GM18519 (cell line): ENCODE results near the gene CRLF2.
"Not testable (repeated sequence)": the region's sequence is repeated elsewhere in the genome, so short reads cannot be mapped to it uniquely, and the experiment has no call there.

Experiments
- ATAC-seq: cut with Tn5 transposase; IDR thresholded peaks from one replicate; pipeline ENCODE4 v1.9.1; 2021; ENCODE audit warnings: mild to moderate bottlenecking, moderate library complexity; ENCODE audit not compliant: unreplicated experiment, low FRiP score

Gene CRLF2

DNA sequence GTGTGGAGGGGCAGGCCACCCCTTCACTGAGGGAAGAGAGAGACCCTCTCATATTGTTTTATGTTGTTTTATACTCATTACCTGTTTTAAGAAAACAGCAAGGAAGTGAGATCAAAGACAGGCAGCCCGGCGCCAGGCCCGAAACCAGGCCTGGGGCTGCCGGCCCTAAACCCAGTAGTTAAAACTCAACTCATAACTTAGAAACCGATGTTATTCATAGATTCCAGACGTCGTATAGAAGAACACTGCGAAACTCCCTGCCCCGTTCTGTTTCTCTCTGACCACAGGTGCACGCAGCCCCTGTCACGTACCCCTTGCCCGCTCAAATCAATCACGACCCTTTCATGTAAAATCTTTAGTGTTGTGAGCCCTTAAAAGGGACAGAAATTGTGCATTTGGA is 40.5 kb downstream of the CRLF2 start:
- not testable (repeated sequence) for ATAC-seq

- no peak for ATAC-seq
Measured at GRCh38 chrX:1170243-1170642, 42.2 kb downstream of the CRLF2 start.

DNA sequence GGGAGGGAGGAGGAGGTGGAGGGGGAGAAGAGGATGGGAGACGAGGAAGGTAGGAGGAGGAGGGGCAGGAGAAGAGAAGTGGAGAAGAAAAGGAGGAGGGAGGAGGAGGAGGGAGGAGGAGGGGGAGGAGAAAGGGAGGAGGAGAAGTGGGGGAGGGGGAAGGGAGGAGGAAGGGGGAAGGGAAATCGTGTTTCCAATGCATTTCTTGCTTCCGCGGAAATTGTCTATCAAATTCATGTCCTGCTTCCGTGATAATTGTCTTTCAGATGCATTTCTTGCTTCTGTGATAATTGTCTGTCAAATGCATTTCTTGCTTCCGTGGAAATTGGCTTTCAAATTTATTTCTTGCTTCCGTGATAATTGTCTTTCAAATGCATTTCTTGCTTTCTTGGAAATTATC is 43.3 kb downstream of the CRLF2 start:
- no peak for ATAC-seq

DNA sequence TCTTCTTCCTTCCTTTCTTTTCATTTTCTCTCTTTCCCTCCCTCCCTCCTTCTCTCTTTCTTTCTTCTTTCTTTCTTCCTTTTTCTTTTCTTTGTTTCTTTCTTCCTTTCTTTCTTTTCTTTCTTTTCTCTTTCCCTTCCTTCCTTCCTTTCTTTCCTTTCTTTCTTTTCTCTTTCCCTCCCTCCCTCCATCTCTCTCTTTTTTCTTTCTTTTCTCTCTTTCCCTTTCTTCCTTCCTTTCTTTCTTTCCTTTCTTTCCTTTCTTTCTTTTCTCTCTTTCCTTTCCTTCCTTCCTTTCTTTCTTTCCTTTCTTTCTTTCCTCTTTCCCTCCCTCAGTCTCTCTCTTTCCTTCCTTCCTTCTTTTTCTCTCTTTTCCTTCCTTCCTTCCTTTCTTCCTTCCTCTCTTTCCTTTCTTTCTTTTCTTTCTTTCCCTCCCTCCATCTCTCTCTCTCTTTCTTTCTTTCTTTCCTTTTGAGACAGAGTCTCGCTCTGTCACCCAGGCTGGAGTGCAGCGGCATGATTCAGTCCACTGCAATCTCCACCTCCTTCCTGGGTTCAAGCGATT is 44.4 kb downstream of the CRLF2 start:
- ATAC-seq: no peak

GRCh38 chrX:1167466-1167865 is 45.0 kb downstream of the CRLF2 start:
- ATAC-seq: no peak

- peak; percentile 64 for ATAC-seq
Measured at GRCh38 chrX:1165535-1166196, 46.8 kb downstream of the CRLF2 start.

- no peak for ATAC-seq
Measured at GRCh38 chrX:1164322-1165288, 47.8 kb downstream of the CRLF2 start.

DNA sequence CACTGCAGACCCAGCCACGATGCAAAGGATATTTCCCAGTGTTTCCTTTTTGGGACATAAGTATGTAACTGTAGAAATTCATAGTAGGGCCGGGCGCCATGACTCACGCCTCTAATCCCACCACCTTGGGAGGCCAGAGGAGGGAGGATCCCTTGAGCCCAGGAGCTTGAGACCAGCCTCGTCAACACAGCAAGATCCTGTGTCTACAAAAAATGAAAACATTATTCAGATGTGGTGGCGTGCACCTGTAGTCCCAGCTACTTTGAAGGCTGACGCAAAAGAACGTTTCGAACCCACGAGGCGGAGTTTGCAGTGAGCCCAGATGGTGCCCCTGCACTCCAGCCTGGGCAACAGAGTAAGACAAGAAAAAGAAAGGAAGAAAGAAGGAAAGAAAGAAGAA is 49.2 kb downstream of the CRLF2 start:
- ATAC-seq: no peak

- no peak for ATAC-seq
Measured at GRCh38 chrX:1162119-1162916, 50.1 kb downstream of the CRLF2 start.

DNA sequence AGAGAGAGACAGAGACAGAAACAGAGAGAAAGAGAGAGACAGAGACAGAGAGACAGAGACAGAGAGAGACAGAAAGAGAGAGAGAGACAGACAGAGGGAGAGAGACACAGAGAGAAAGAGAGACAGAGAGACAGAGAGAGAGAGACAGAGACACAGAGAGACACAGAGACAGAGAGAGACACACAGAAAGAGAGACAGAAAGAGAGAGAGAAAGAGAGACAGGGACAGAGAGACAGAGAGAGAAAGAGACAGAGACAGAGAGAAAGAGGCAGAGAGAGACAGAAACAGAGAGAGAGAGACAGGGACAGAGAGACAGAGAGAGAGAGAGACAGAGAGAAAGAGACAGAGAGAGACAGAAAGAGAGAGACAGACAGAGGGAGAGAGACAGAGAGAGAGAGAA is 52.9 kb downstream of the CRLF2 start:
- no peak for ATAC-seq

GRCh38 chrX:1156681-1157455 is 55.6 kb downstream of the CRLF2 start:
- ATAC-seq: not testable (repeated sequence)

GRCh38 chrX:1153940-1154339 is 58.5 kb downstream of the CRLF2 start:
- no peak for ATAC-seq

- ATAC-seq: no peak
Measured at GRCh38 chrX:1152090-1152489, 60.4 kb downstream of the CRLF2 start.

- no peak for ATAC-seq
Measured at GRCh38 chrX:1151378-1152077, 60.9 kb downstream of the CRLF2 start.

GRCh38 chrX:1150569-1151347 is 61.7 kb downstream of the CRLF2 start:
- ATAC-seq: no peak

- ATAC-seq: no peak
Measured at GRCh38 chrX:1147611-1148515, 64.6 kb downstream of the CRLF2 start.

- no peak for ATAC-seq
Measured at GRCh38 chrX:1144293-1144692, 68.2 kb downstream of the CRLF2 start.
